ENCODE results near the gene ATG2A.

ATG2A gene

GRCh38 chr11:64870176-64870892 is 46.7 kb downstream of the ATG2A start:
- DNase-seq (ENCODE audit: low read depth in 2 of 2) = no peak

GRCh38 chr11:64869571-64870175 is 47.3 kb downstream of the ATG2A start:
- no peak for DNase-seq (ENCODE audit: low read depth in 2 of 2)

- peak in 1 of 2 experiments; percentile 38 for DNase-seq (ENCODE audit: low read depth in 2 of 2)
These were observed 48.0 kb downstream of the ATG2A start for GRCh38 chr11:64868904-64869570.

- DNase-seq (ENCODE audit: low read depth in 2 of 2) = no peak
These were observed 49.1 kb downstream of the ATG2A start for GRCh38 chr11:64867748-64868462.

- no peak for DNase-seq (ENCODE audit: low read depth in 2 of 2)
These were observed 50.9 kb downstream of the ATG2A start for GRCh38 chr11:64866173-64866491.

GRCh38 chr11:64865286-64866172 is 51.5 kb downstream of the ATG2A start:
- peak in 1 of 2 experiments; percentile 26 for DNase-seq (ENCODE audit: low read depth in 2 of 2)

- DNase-seq (ENCODE audit: low read depth in 2 of 2) = peak; percentile 67
These were observed 52.3 kb downstream of the ATG2A start for GRCh38 chr11:64864473-64865285.

GRCh38 chr11:64864135-64864472 is 52.9 kb downstream of the ATG2A start:
- no peak for DNase-seq (ENCODE audit: low read depth in 2 of 2)

- DNase-seq (ENCODE audit: low read depth in 2 of 2) = no peak
These were observed 53.5 kb downstream of the ATG2A start for GRCh38 chr11:64863391-64864060.

- no peak for DNase-seq (ENCODE audit: low read depth in 2 of 2)
These were observed 54.0 kb downstream of the ATG2A start for GRCh38 chr11:64862987-64863390.

- DNase-seq (ENCODE audit: low read depth in 2 of 2) = no peak
These were observed 55.6 kb downstream of the ATG2A start for GRCh38 chr11:64861227-64861975.

- DNase-seq (ENCODE audit: low read depth in 2 of 2) = no peak
These were observed 57.2 kb downstream of the ATG2A start for GRCh38 chr11:64859542-64860414.

- DNase-seq (ENCODE audit: low read depth in 2 of 2) = no peak
These were observed 58.3 kb downstream of the ATG2A start for GRCh38 chr11:64858467-64859263.

GRCh38 chr11:64857485-64857884 is 59.5 kb downstream of the ATG2A start:
- no peak for DNase-seq (ENCODE audit: low read depth in 2 of 2)

- DNase-seq (ENCODE audit: low read depth in 2 of 2) = no peak
These were observed 60.4 kb downstream of the ATG2A start for GRCh38 chr11:64856382-64857227.

GRCh38 chr11:64855596-64856304 is 61.3 kb downstream of the ATG2A start:
- DNase-seq (ENCODE audit: low read depth in 2 of 2) = no peak
